Stimulated activated naive CD4-positive, alpha-beta T cell treated with Interleukin-2 at 50 U/mL for 16 hours (primary cell): ENCODE results near the gene OOSP4B.
"Not testable (repeated sequence)": the region's sequence is repeated elsewhere in the genome, so short reads cannot be mapped to it uniquely, and the experiment has no call there.

Source experiments
- DNase-seq: peaks from one replicate; lab custom pipeline; 2025; lab: John Stamatoyannopoulos, UW

Gene OOSP4B

GRCh38 chr11:60059521-60060240 lies 42.7 kb downstream of the OOSP4B start:
- DNase-seq: no peak

- DNase-seq: no peak
Observed at GRCh38 chr11:60064111-60064510, 47.1 kb downstream of the OOSP4B start.

GRCh38 chr11:60065801-60066200 lies 48.8 kb downstream of the OOSP4B start:
- no peak for DNase-seq

- no peak for DNase-seq
Observed at GRCh38 chr11:60069450-60069849, 52.5 kb downstream of the OOSP4B start.

- DNase-seq: not testable (repeated sequence)
Observed at GRCh38 chr11:60071644-60072043, 54.7 kb downstream of the OOSP4B start.

- no peak for DNase-seq
Observed at GRCh38 chr11:60077216-60077817, 60.3 kb downstream of the OOSP4B start.

GRCh38 chr11:60077981-60078380 lies 61.0 kb downstream of the OOSP4B start:
- no peak for DNase-seq

GRCh38 chr11:60078745-60079144 lies 61.8 kb downstream of the OOSP4B start:
- DNase-seq: no peak

- DNase-seq: no peak
Observed at GRCh38 chr11:60080535-60080934, 63.6 kb downstream of the OOSP4B start.
